Measurements from ENCODE around the gene SUSD2.

SUSD2 gene

GRCh38 chr22:24185001-24185500 is 3.8 kb downstream of the SUSD2 start:
- TF ChIP-seq PAX5 (IDR thresholded peaks at IDR 0.05; ENCODE audit: insufficient read depth, low read length, severe bottlenecking) (no peak), POLR2AphosphoS5 (IDR thresholded peaks at IDR 0.05; ENCODE audit: low read depth, low read length) (no peak), SPI1 (IDR thresholded peaks at IDR 0.05; ENCODE audit: low read depth, low read length) (no peak), POLR2A (IDR thresholded peaks at IDR 0.05; ENCODE audit: low read depth, low read length) (no peak), POU2F2 (IDR thresholded peaks at IDR 0.05; ENCODE audit: low read depth, low read length) (no peak), TAF1 (IDR thresholded peaks at IDR 0.05; ENCODE audit: low read depth, low read length) (no peak)
- FAIRE-seq (no peak), DNase-seq (ENCODE audit: insufficient read length, low spot score) (no peak)

DNA sequence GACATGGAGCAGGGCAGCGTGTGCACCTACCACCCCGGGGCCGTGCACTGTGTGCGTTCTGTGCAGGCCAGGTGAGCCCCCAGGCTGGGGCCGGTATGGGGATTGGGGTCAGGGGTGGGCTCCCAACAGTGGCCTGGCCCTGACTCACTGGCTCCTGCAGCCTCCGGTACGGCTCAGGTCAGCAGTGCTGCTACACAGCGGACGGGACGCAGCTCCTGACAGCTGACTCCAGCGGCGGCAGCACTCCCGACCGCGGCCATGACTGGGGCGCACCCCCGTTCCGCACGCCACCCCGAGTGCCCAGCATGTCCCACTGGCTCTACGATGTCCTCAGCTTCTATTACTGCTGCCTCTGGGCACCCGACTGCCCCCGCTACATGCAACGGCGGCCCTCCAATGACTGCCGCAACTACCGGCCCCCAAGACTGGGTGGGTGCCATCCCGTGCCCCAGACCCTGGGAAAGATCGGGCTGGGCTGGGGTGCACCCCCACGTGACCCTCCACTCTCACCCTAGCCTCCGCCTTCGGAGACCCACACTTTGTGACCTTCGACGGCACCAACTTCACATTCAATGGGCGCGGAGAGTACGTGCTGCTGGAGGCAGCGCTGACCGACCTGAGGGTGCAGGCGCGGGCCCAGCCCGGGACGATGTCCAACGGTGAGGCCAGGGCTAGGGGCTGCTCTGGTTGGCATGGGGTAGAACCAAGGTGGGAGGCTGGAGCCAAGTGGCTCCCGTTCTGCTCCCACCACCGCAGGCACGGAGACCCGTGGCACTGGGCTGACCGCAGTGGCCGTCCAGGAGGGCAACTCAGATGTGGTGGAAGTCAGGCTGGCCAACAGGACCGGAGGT is 4.4 kb downstream of the SUSD2 start:
- TF ChIP-seq POLR2A (IDR thresholded peaks at IDR 0.05; ENCODE audit: low read depth, low read length) (no peak), TAF1 (IDR thresholded peaks at IDR 0.05; ENCODE audit: low read depth, low read length) (no peak), PAX5 (IDR thresholded peaks at IDR 0.05; ENCODE audit: insufficient read depth, low read length, severe bottlenecking) (no peak), POLR2AphosphoS5 (IDR thresholded peaks at IDR 0.05; ENCODE audit: low read depth, low read length) (no peak)
- FAIRE-seq: no peak
- no peak for DNase-seq (ENCODE audit: insufficient read length, low spot score)

DNA sequence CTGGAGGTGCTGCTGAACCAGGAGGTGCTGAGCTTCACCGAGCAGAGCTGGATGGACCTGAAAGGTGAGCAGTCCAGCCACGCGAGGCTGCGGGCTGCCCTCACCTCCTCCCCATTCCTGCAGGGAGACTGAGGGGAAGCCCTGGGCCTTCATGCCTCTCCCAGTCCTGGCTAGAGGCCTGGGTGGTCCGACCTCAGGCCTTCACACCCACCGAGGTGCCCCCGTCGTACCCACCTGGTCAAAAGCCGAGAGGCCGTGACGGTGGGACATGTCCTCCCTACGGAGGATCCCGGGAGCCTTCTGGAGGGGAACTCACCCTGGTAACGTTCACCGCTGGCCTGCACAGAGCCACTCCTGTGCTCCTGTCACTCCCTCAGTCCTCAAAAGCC is 5.1 kb downstream of the SUSD2 start:
- TF ChIP-seq PAX5 (IDR thresholded peaks at IDR 0.05; ENCODE audit: insufficient read depth, low read length, severe bottlenecking): no peak
- no peak for TF ChIP-seq POLR2AphosphoS5 (IDR thresholded peaks at IDR 0.05; ENCODE audit: low read depth, low read length)
- no peak for TF ChIP-seq POLR2A (IDR thresholded peaks at IDR 0.05; ENCODE audit: low read depth, low read length)
- TF ChIP-seq SPI1 (IDR thresholded peaks at IDR 0.05; ENCODE audit: low read depth, low read length): no peak
- no peak for TF ChIP-seq POU2F2 (IDR thresholded peaks at IDR 0.05; ENCODE audit: low read depth, low read length)
- TF ChIP-seq TAF1 (IDR thresholded peaks at IDR 0.05; ENCODE audit: low read depth, low read length): no peak
- no peak for FAIRE-seq
- no peak for DNase-seq (ENCODE audit: insufficient read length, low spot score)

GRCh38 chr22:24186892-24187670 is 5.8 kb downstream of the SUSD2 start:
- FAIRE-seq (no peak), DNase-seq (ENCODE audit: insufficient read length, low spot score) (no peak)
- TF ChIP-seq PAX5 (IDR thresholded peaks at IDR 0.05; ENCODE audit: insufficient read depth, low read length, severe bottlenecking) (no peak), POU2F2 (IDR thresholded peaks at IDR 0.05; ENCODE audit: low read depth, low read length) (no peak), POLR2AphosphoS5 (IDR thresholded peaks at IDR 0.05; ENCODE audit: low read depth, low read length) (no peak), TAF1 (IDR thresholded peaks at IDR 0.05; ENCODE audit: low read depth, low read length) (no peak), POLR2A (IDR thresholded peaks at IDR 0.05; ENCODE audit: low read depth, low read length) (no peak), SPI1 (IDR thresholded peaks at IDR 0.05; ENCODE audit: low read depth, low read length) (no peak)

DNA sequence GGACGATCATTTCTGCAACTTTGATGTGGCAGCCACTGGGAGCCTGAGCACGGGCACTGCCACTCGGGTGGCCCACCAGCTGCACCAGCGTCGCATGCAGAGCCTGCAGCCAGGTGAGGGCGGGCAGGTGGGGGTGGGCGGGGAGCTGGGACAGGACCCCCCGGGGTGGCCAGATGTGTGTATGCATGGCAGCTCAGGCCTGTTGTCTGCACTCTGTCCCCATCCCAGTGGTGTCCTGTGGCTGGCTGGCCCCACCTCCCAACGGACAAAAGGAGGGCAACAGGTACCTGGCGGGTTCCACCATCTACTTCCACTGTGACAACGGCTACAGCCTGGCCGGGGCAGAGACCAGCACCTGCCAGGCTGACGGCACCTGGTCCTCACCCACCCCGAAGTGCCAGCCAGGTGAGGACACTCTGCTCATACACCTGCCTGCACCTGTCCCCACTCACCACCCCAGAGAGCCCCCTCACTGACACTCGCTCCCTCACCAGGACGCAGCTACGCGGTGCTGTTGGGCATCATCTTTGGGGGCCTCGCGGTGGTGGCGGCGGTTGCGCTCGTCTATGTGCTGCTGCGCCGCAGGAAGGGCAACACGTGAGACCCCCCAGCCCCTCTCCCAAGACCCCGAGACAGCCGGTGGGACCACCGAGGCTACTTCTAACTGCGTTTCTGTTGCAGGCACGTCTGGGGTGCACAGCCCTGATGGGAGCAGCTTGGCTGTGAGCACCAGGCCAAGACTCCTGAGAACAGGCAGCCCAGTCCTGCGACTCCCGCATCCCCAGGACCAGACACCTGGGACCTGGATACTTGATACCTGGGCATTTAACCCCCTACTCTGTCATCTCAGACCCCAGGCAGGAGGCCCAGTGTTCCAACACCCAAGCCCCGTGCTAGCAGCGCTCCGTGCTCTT is 6.7 kb downstream of the SUSD2 start:
- TF ChIP-seq SPI1 (IDR thresholded peaks at IDR 0.05; ENCODE audit: low read depth, low read length) (no peak), TAF1 (IDR thresholded peaks at IDR 0.05; ENCODE audit: low read depth, low read length) (no peak), PAX5 (IDR thresholded peaks at IDR 0.05; ENCODE audit: insufficient read depth, low read length, severe bottlenecking) (no peak), POLR2A (IDR thresholded peaks at IDR 0.05; ENCODE audit: low read depth, low read length) (no peak), POU2F2 (IDR thresholded peaks at IDR 0.05; ENCODE audit: low read depth, low read length) (no peak), POLR2AphosphoS5 (IDR thresholded peaks at IDR 0.05; ENCODE audit: low read depth, low read length) (no peak)
- peak; percentile 10 for DNase-seq (ENCODE audit: insufficient read length, low spot score)
- FAIRE-seq: no peak

- TF ChIP-seq TAF1 (IDR thresholded peaks at IDR 0.05; ENCODE audit: low read depth, low read length) (no peak), POLR2A (IDR thresholded peaks at IDR 0.05; ENCODE audit: low read depth, low read length) (no peak), PAX5 (IDR thresholded peaks at IDR 0.05; ENCODE audit: insufficient read depth, low read length, severe bottlenecking) (no peak), POU2F2 (IDR thresholded peaks at IDR 0.05; ENCODE audit: low read depth, low read length) (no peak), SPI1 (IDR thresholded peaks at IDR 0.05; ENCODE audit: low read depth, low read length) (no peak), POLR2AphosphoS5 (IDR thresholded peaks at IDR 0.05; ENCODE audit: low read depth, low read length) (no peak)
- DNase-seq (ENCODE audit: insufficient read length, low spot score) (peak; percentile 12), FAIRE-seq (no peak)
Measured at GRCh38 chr22:24188705-24189248, 7.5 kb downstream of the SUSD2 start.

- FAIRE-seq: peak; percentile 92
- peak; percentile 92 for DNase-seq (ENCODE audit: insufficient read length, low spot score)
- TF ChIP-seq POLR2A (IDR thresholded peaks at IDR 0.05; ENCODE audit: low read depth, low read length) (no peak), POU2F2 (IDR thresholded peaks at IDR 0.05; ENCODE audit: low read depth, low read length) (no peak), TAF1 (IDR thresholded peaks at IDR 0.05; ENCODE audit: low read depth, low read length) (no peak), PAX5 (IDR thresholded peaks at IDR 0.05; ENCODE audit: insufficient read depth, low read length, severe bottlenecking) (no peak), SPI1 (IDR thresholded peaks at IDR 0.05; ENCODE audit: low read depth, low read length) (no peak), POLR2AphosphoS5 (IDR thresholded peaks at IDR 0.05; ENCODE audit: low read depth, low read length) (no peak)
Measured at GRCh38 chr22:24189249-24190158, 8.2 kb downstream of the SUSD2 start.

Measured in GM12891 (cell line).